GM21381 (cell line): ENCODE data around the gene ATP1A4.

ENCODE experiments used
- ATAC-seq: cut with Tn5 transposase; IDR thresholded peaks from one replicate; pipeline ENCODE4 v1.9.1; 2021; ENCODE audit warnings: mild to moderate bottlenecking, moderate library complexity; ENCODE audit not compliant: unreplicated experiment

ATP1A4 gene

DNA sequence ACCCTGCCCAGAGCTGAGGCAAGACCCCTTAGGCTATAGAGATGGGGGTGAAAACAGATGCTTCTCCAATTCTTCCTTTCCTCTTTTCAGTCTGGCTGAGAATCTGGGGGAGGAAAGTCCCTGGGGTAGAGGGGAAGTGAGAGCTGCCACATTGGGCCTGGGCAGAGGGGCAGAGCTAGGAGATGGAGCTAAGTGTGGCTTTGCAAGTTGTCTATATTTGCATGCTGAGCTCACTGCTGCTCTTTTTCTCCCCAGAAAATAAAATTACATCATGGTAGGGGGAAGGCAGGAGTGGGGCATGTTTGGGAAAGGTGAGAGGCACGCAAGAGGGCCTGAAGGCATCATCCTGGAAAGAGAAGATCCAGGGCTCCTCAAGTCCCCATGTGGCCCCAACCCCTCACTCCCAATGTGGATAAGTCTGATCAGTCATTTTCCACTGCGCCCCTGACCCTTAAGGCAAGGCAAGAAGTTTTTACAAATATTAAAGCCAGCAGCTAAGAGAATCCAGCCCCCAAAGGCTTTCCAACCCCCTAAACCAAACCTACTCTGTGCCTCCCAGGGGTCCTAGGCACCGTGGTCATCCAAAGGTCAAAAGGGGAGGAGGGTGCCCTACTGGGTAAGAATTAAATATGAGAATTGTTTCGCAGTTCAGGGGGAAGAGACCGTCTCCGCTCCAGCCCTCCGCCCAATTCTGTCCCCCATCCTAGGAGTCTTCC lies 53.3 kb downstream of the ATP1A4 start:
- peak; percentile 61 for ATAC-seq

GRCh38 chr1:160205242-160206035 lies 54.0 kb downstream of the ATP1A4 start, which contains the start of gene PEA15:
Gene PEA15, plus strand, starts transcription at chr1:160205384. Its CDS starts 6,161 bp downstream, at chr1:160211545.
- ATAC-seq, result peak; percentile 40

DNA sequence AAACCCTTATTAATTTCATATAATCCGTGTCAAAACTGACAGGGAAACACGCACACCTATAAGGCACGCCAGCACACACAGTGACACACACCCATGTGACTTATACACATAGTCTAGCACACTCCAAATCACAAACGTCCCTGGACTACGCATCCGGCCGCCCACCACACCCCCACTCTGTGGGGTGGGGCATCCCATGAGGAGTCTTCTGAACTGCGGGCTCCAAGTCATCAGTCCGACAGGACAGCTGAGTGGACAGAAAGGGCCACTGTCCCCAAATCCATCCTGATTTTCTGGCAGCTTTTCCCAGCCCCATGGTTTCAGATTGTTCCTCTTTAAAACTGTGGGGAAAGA lies 54.6 kb downstream of the ATP1A4 start:
- ATAC-seq, result no peak

GRCh38 chr1:160206421-160207117 lies 55.2 kb downstream of the ATP1A4 start:
- ATAC-seq, result no peak

DNA sequence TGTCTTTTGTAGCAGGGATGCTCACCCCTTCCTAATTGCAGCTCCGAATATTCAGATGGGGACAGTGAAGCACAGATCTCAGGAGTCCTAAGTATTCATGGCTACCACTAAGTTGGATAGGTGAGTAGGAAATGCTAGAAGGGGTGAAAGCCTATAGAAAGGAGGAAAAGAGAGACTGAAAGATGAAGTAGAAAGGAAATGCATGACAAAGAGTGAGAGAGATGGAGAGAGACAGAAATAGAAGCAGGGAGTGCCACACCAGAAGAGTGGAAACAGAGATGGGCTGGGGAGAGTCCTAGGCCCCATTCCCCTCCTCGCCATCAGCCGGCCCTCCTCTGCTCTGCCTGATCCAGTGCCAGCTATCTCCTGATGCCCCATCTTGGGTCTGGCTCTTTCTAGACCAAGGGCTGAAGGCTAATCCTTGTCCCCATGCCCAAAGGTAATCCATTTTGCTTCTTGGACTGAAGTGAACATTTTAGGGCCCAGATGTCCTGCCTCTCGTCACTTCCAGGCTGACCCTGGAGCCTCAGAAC lies 55.8 kb downstream of the ATP1A4 start:
- no peak for ATAC-seq

GRCh38 chr1:160207771-160208556 lies 56.6 kb downstream of the ATP1A4 start:
- no peak for ATAC-seq

- no peak for ATAC-seq
Observed at GRCh38 chr1:160208557-160209320, 57.3 kb downstream of the ATP1A4 start.

- ATAC-seq, result no peak
Observed at GRCh38 chr1:160209321-160210046, 58.1 kb downstream of the ATP1A4 start.

DNA sequence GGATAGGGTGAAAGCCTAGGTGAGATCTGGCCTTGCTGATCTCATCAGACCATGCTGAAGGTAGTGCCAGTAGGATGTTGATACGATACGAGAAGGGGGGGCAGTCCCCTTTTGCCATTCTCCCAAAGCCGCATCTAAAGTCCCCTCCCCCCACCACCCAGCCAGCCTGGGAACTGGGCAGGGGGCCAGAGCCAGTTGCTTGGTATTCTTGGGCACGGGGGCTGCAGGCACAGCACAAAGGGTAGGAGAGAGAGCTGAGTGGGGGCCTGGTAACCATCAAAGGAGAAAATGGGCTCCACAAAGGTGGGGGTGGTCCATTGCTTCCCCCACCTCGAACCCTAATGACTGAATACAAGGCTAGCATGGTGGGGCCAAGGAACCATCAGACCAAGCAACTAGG lies 59.2 kb downstream of the ATP1A4 start:
- no peak for ATAC-seq

GRCh38 chr1:160211046-160211790 lies 59.8 kb downstream of the ATP1A4 start:
- ATAC-seq, result no peak

GRCh38 chr1:160214481-160215140 lies 63.2 kb downstream of the ATP1A4 start:
- ATAC-seq, result no peak

GRCh38 chr1:160216301-160216700 lies 64.9 kb downstream of the ATP1A4 start:
- no peak for ATAC-seq

GRCh38 chr1:160217481-160218051 lies 66.2 kb downstream of the ATP1A4 start:
- no peak for ATAC-seq

- ATAC-seq, result no peak
Observed at GRCh38 chr1:160219062-160219929, 67.9 kb downstream of the ATP1A4 start.

DNA sequence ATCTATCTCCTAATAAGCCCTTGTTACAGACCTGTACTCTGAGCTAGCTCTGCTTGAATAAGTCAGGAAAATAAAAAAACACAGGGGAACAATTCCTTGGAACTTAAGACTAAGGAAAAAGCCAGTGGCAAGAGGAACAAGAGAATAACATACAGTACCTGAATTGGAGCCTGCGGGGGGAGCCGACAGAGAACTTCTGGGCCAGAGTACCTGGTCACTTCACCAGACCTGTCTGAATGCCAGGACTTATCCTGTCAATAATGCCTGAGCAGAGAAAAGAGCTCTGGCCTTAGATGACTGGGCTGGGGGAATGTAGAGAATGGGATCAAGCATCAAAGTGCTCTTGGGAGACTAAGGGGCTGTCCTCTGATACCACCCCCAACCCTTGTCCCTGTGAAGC lies 68.9 kb downstream of the ATP1A4 start:
- ATAC-seq, result no peak

DNA sequence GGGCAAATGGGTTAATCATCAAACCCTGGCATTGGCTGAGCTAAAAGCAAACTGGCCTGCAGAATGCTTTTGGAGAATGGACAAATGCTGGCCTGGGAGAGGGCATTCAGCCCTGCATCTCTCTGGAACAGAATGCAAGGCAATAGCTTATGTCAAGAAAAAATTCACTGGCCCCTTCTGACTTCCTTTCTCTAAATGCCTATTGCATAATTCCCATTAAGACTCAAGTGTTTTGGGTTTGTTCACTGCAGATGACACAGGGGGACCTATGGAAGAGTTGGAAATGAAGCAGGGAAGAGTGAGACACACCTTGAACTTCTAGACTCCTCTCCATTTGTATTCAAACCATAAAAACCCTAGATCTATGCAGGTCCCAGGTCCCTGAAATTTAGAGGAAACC lies 69.7 kb downstream of the ATP1A4 start:
- no peak for ATAC-seq

DNA sequence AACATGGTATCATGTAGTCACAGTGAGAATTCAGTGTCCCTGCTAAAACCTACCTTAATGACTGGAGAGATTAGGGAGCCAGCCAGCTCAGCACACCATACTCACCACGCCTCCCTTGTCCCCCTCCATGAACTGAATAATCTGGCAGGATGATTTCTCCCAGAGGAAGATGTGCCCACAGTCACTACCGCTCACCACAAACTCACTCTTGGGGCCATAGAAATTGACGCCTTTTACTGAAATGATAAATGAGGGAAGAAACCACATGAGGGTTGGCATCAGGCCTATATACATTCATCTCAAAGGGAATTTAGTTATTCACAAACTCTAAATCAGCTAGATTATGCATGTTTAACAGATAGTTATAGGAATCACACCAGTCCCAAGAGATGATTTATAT lies 71.1 kb downstream of the ATP1A4 start:
- ATAC-seq, result no peak
